Activated CD4-positive, alpha-beta T cell treated with anti-CD3 and anti-CD28 coated beads, Interleukin-2, Interleukin-6, amounts not matched to agents 100 ng/mL and 50 ng/mL, durations not matched to agents 16 hours and 8 hours (primary cell): Measurements from ENCODE around the gene TGFB1.
A peak's percentile ranks its signal among the peaks of the same experiment; 100 is the strongest.
"Not testable (repeated sequence)": the region's sequence is repeated elsewhere in the genome, so short reads cannot be mapped to it uniquely, and the experiment has no call there.

Experiments used
- DNase-seq: peaks from one replicate; pipeline ENCODE4 v3.0.0-alpha.2; 2020

Gene TGFB1

DNA sequence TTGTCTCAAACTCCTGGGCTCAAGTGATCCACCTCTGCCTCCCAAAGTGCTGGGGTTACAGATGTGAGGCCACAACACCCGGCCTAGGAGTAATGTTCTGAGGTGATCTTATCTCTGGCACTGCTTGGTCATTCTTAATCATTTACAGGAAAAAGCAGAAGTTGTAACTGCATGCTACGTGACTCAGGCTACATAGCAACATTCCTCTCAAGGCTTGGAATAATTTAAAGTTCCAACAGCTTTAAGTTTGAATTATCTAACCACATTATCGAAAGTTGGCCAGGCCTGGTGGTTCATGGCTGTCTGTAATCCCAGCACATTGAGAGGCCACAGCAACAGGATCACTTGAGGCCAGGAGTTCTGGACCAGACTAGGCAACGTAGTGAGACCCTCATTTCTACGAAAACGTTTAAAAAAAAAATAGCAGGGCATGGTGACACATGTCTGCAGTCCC is 14.2 kb upstream of the TGFB1 start:
- DNase-seq: no peak

DNA sequence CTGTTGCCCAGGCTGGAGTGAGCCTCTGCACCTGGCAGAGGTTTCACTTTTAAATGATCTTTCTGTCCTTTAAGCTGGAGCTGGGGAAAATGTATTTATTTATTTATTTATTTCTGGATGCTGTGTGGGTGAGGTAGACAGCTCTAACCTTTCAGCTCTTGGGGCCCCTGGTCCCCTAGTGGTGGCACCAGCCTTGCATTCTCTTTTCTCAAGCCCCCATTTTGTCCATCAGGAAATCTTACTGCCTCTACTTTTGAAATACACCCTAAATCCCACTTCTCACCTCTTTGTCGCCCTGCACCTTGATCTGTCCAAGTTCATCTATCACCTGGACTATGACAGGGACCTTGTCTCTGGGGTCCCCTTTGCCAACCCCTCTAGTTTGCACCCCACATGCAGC is 12.4 kb upstream of the TGFB1 start:
- DNase-seq: no peak

DNA sequence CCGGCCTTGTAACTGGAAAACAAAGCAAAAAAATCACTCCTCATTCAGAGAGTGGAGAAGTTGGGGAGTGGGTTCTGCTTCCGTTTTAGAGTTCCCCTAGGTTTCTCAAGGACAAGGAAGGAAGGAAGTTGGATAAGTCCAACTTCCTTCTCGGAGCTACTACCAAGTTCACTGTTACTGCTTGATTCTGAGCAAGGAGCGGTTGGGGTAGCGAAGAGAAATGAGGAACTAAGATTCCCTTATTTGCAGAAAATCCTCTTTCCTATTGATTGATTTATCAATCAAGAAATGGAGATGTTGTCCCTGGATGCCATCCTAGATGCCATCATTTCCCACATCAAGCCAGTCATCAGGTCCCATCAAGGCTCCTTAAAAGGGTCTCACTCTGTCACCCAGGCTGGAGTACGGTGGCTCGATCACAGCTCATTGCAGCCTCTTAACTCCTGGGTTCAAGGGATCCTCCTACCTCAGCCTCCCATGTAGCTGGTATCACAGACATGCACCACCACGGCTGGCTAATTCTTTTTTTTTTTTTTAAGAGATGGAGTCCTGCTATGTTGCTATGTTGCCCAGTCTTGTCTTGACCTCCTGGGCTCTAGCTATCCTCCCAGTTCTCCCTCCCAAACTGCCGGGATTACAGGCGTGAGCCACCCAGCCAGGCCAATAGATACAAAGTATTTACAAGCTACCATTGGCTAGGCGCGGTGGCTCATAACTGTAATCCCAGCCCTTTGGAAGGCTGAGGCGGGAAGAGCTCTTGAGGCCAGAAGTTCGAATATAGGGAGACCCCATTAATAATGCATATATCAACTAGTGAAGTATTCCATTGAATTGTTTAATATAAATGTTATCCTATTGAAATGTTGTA is 11.0 kb upstream of the TGFB1 start:
- DNase-seq: no peak

DNA sequence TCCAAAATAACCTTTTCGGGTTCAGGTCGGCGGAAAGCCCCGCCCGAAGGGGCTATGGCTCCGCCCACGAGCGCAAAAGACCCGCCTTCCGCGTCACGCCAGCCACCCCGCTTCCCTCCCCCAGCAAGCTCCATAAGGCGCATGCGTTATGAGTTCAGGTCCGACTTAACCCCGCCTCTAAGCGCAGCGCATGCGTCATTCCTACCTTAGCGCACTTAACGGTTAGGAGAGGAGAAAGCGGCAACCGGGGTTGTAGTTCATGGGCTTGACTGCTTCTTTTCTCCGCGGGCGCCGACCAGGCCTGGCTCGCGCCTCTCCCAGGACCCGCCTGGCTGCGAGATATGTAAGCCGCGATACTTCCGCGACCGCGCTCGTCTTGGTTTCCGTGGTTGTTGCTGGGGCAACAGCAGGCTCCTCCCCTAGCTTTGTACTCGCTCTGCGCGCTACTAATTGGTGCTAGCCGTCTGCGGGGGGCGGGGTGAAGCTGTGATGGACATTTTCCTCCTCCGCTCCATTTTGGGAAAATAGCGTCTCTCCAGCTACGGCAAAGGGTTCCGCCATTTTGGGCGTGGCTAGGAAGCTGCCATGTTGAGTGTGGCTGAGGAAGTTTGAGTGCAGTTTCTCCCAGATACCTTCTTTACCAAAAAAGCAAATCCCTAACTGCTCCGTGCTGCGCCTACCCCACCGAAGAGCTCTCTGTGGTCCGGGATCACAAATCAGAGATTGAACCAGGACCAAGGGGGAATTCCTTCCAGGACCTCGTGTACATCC is 10.2 kb upstream of the TGFB1 start, which contains the start of gene B9D2:
B9D2 (minus strand) TSS at position 397 of the 771 bp plus-strand sequence. CDS start 630 bp downstream, outside the sequence.
- DNase-seq: peak; percentile 98

DNA sequence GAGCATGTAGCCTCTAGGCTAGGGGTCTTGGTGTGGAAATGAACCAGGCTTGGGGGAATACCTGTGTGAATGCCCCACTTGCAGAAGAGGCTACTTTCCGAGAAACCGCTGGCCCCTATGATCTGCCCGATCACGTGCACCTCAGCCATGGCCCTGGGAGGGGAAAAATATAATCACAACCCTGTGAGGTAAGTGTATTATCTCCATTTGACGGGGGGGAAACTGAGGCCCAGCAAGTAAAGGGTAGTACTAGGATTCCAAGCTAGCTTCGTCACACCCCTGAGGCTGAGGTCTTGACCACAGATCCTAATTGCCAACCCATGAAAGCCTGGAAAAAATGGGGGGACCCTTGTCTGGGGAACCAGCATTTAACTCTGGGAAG is 9.6 kb upstream of the TGFB1 start:
- no peak for DNase-seq

DNA sequence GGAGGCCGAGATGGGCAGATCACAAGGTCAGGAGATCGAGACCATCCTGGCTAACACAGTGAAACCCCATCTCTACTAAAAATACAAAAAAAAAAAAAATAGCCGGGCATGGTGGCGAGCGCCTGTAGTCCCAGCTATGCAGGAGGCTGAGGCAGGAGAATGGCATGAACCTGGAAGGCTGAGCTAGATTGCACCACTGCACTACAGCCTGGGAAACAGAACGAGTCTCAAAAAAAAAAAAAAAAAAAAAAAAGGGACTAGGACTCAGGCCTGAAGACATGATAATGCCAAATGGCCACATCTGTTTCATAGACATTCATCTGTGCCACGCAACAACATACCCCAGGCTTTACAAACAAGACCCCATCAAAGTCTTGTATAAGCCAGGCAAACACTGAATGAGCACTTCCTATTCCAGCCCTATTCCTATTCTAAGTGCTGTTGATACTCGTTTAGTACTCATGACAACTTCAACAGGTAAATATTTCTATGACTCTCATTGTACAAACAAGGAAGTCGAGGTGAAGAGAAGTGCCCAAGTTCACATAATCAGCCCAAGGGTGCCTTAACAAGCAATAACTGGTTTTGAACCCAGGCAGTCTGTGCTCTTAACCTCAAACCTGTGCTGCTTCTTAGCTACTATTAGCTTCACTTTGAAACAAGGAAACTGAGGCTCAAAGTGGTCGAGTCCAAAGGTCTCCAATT is 8.6 kb upstream of the TGFB1 start:
- no peak for DNase-seq

DNA sequence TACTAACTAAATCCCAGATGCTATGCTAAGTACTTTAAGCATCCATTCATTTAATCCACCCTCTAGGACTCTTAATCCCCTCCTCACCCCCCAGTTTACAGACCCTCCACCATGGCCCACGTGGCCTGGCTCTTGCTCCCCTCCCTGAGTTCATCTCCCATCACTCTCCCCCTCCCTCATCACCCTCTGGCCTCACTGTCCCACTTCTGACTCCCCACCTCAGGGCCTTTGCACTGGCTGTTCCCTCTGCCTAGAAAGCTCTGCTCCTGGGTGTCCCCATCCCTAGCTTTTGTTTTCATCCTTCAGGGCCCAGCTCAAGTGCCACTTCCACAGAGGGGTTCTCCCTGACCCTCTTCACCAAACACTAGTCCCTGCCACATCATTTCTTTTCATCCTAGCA is 6.0 kb upstream of the TGFB1 start:
- DNase-seq: no peak

DNA sequence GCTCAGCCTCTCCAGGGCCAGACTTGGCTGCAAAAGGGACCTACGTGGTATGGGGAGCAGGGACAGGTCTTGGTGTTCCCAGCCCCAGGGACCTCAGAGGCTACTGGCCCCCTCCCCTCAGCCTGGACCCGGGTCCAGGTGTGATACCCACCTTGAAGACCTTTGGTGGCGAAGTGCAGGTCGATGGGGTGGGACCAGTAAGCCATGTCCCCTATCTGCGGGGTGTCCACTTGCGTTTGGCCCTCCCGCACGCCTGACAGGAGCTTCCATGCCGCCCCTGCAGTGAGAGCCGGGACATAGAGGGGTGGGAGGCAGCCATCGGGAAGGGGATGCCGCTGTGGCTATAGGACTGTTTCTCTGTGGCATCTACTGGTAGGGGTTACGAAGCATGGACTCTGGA is 4.0 kb upstream of the TGFB1 start:
- DNase-seq: no peak

DNA sequence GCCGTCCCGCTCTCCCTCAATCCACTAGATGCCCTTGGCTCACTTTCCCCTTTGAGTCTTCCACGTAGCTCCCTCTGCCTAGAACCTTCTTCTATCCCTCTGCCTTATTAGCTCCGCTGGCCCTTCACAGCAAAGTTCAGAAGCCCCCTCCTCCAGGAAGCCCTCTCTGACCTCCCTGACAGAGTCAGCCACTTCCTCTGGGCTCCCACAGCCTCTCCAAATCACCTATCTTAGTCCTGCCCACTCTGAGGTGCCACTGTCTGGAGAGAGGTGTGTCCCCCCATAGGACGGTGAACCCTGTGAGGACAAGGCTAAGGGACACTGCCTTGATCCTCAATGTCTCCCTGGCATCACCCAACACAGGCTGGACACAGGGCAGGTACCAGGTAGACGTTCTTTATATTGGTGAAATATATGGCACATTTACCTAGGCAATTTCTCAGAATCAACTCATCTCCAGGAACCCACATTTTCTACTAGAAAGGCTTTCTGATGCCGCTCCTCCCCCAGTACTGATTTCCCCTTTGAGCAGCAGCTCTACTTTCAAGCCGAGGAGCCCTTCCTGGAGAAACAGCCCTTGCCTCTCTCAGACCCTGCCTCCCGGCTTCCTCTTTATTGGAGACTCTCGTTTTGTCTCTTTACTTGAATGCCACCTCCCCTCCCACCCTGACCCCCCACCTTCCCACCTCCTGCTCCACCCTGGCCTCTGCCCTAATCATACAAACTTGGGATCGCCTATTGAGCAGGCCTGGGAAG is 3.4 kb upstream of the TGFB1 start:
- no peak for DNase-seq

DNA sequence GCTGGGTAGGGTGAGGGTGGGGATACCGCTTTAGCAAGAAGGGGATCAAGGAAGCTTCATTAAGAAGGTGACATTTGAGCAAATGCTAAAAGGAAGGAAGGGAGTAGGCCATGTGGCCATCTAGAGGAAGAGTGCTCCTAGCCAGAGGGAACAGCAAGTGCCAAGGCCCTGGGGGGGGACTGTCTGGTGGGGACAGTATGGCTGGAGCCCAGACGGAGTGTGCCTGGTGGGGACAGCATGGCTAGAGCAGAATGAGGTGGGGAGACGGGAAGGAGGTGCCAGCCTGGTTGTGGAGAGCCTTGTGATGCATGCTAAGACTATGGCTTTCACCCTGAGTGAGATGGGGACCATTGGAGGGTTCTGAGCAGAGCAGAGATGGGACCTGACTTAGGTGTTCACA is 2.1 kb upstream of the TGFB1 start:
- DNase-seq: no peak

DNA sequence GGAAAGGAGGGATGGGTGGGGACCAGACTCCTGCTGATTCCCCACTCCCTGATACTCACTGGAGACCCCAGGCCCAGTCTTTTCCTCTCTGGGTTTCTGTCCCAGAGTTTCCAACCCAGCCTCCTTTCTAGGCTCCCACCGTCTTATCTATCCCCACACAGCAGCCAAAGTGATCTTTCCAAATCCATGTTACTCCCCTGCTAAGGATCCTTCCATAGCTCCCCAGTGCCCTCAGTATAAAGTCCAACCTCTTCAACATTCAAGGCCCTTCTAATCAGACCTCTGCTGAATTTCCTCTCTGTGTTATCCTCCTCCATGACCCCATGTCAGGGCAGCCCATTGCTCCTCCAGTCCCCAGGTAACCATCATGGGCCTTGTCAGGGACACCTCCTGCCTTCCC is 1.3 kb upstream of the TGFB1 start:
- DNase-seq: no peak

DNA sequence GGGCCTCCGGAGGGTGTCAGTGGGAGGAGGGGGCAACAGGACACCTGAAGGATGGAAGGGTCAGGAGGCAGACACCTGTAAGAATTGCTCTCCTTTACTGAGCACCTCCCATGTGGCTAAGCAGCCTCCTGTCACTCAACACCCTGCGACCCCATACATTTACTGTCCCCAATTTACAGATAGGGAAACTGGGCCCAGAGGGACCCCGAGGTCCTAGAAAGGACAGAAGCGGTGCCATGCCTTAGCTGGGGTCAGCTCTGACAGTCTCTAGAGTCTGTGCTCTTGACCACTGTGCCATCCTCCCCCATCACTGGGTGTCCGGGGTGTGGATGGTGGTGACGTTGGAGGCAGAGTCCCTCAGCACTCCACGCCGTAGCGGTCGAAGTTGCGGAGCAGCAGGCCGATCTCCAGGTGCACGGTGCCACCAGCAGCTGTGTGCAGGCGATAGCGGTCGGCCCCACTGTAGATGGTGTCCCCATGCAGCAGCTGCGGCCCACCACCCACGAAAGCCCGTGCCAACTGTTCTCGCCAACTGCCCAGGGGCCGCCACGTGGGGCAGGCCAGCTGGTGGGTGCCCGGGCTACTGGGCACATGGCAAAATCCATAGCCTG is 726 bp upstream of the TGFB1 start:
- DNase-seq: no peak

DNA sequence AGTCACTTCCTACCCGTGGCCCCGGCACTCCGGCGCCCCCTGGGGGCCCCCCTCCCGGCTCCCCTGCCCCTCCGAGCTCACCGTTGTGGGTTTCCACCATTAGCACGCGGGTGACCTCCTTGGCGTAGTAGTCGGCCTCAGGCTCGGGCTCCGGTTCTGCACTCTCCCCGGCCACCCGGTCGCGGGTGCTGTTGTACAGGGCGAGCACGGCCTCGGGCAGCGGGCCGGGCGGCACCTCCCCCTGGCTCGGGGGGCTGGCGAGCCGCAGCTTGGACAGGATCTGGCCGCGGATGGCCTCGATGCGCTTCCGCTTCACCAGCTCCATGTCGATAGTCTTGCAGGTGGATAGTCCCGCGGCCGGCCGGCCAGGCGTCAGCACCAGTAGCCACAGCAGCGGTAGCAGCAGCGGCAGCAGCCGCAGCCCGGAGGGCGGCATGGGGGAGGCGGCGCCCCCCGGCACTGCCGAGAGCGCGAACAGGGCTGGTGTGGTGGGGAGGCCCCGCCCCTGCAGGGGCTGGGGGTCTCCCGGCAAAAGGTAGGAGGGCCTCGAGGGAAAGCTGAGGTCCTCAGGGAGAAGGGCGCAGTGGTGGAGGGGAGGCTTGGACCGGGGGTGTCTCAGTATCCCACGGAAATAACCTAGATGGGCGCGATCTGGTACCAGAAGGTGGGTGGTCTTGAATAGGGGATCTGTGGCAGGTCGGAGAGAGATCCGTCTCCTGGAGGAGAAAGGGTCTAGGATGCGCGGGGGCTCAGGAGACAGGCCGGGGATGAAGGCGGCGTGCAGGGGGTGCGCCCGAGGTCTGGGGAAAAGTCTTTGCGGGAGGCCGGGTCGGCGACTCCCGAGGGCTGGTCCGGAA is 885 bp downstream of the TGFB1 start:
- DNase-seq: peak; percentile 85

DNA sequence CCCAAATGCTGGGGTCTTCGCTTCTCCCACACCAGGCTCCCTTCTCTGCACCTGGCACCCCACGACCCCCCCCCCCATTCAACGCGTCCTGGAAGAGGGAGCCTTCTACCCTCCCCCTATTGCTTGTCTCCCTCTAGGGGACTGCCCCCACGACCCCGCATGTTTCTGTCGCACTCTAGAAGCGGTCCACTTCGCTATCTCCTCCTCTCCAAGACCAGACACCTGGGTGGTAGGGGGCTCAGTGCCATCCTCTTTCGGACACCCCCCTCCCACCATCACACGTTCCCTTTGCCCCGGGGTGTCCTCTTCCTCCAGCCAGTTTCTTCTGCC is 1.5 kb downstream of the TGFB1 start:
- no peak for DNase-seq

DNA sequence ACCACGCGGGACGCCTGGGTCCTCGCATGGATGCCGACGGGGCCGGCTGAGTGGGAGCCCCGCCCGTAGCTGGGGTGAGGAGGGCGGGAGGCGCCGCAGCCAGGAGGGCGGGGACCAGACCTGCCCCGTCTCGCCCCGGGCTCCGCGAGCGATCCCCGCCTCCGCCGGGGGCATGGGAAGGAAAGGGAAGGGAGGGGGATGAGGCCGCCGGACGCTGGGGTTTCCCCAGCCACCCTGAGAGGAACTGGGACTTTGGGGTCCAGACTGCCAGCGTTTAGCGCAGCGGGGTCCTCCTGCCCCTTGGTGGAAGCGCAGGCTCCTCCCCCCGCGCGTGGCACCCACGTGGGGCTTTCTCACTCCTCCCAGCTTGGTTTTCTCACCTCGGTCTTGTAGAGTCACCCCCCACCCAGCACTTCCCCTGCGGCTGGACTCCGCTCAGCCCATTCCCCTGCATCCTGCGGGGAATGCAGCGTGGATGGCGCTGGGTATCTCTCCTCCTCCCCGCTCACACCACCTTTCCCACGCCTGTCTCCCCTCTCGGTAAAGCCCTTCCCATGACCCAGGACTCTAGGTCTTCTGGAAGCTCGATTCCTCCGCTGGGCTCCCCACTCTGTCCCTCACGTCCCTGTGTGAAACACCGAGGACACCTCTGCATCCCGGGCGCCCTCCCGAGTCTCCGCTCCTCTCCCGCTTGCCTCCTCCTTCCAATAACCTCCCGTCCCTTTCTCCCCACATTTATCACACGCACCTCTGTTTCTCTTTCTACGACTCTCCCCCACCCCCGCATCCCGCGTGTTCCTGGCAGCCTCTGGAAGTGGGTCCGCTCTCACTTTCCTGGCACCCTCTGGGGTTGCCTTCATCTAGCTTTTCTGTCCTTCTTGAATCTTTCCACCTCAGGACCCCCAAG is 2.1 kb downstream of the TGFB1 start:
- DNase-seq: peak; percentile 85

DNA sequence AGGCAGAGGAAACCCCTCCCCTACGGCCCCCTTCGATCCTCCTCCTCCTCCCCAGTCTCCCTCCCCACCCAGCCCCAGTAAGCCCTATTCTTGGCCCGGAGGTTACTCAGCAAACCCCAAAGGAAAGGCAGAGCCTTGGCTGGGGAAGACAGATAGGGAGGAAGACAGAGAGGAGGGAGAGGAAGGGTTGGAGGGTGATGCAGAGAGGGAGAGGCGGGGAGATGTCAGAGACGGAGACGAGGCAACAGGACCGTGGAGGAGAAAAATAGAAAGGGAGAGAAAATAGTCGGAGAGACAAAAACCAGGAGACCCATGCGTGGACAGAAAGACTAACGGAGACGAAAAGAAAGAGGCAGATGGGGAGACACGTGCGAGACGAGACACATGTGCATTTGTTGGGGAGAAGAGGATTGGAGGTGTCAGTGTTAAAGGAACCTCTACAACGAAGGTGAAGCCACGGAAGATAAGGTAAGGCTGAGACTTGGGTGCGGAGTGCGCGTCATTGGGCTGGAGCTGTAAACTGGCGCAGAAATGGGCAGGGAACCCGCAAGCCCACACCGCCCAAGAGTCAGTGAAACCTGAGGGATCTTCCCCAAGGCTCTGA is 2.9 kb downstream of the TGFB1 start:
- DNase-seq: peak; percentile 32

DNA sequence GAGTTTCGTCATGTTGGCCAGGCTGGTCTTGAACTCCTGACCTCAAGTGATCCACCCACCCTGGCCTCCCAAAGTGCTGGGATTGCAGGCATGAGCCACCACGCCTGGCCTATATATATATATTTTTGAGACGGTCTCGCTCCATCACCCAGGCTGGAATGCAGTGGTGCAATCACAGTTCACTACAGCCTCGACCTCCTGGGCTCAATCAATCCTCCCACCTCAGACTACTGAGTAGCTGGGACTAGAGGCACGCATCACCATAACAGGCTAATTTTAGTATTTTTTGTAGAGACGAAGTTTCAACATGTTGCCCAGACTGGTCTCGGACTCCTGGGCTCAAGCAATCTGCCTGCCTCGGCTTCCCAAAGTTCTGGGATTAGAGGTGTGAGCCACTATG is 6.8 kb downstream of the TGFB1 start:
- DNase-seq: not testable (repeated sequence)

DNA sequence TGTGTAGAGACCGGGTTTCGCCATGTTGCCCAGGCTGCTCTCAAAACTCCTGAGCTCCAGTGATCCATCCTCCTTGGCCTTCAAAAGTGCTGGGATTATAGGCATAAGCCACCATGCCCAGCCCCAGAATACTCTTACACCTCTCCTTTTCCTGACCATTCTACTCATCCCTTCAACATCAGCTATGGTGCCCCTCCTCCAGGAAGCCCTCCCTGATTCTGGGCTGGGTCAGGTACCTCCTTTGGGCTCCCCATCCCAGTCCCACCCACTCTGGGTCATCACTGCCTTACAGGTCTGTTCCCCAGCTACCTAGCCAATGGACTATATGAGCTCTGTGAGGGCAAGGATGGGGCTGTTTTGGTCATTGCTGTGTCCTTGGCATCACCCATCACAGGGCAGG is 9.6 kb downstream of the TGFB1 start:
- no peak for DNase-seq

DNA sequence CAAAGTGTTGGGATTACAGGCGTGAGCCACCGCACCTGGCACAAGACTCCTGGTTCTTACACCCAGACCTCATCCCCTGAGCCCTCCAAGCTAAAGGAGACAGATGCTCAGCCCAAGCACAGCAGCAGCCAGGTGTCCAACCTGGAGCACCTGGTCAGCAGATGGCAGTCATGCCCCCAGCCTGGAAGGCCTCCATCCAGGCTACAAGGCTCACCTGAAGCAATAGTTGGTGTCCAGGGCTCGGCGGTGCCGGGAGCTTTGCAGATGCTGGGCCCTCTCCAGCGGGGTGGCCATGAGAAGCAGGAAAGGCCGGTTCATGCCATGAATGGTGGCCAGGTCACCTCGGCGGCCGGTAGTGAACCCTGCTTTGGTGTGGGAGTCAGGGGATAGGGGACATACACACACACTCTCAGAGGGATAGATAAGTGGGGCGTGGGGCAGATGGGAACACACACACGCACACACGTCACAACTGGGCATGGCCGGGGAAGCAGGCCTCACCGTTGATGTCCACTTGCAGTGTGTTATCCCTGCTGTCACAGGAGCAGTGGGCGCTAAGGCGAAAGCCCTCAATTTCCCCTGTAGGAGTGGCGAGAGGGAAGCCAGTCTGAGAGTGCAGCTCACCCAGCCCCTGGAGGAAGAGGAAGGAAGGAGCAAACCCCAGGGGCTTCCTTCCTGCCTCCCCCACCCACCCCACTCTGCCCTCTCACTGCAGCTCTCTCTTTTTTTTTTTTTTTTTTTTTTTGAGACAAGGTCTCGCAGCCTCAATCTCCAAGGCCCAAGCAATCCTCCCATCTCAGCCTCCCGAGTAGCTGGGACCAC is 11.8 kb downstream of the TGFB1 start:
- DNase-seq: no peak
